Astrocyte of the spinal cord (primary cell): ENCODE measurements around the gene SNX10.

ENCODE experiments used
- DNase-seq: peaks from one replicate; pipeline ENCODE4 v3.0.0; 2011; ENCODE audit warnings: low read depth, low spot score
- H3K4me3 ChIP-seq: 2 replicates; pipeline ENCODE4 v1.5.1; 2011; ENCODE audit warnings: low read depth, mild to moderate bottlenecking, low read length, moderate library complexity
- in situ Hi-C: cut with HindIII; loops from 2 replicates; pipeline ENCODE4 v1.10.0; 2017; ENCODE audit warnings: low sequenced_read_pairs
- TF ChIP-seq, protein P1 (sequence below): IDR thresholded peaks from 2 replicates; pipeline ENCODE4 v1.5.1; 2012; ENCODE audit warnings: low read depth, mild to moderate bottlenecking, low read length, inconsistent platforms

SNX10 gene

DNA sequence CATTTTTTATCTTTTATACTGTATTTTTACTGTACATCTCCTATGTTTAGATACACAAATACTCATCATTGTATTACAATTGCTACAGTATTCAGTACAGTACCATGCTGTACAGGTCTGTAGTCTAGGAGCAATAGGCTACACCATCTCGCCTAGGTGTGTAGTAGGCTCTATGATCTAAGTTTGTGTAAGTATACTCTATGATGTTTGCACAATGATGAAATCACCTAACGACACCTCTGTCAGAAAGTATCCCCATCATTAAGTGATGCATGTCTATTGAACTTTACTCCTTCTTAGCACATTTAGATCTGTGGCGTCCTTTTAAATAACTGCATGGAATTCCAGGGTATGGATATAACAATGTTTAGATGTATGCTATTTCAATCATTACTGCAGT lies 112.0 kb downstream of the SNX10 start:
- in situ Hi-C loops: no loop called here
- TF ChIP-seq, protein P1, sequence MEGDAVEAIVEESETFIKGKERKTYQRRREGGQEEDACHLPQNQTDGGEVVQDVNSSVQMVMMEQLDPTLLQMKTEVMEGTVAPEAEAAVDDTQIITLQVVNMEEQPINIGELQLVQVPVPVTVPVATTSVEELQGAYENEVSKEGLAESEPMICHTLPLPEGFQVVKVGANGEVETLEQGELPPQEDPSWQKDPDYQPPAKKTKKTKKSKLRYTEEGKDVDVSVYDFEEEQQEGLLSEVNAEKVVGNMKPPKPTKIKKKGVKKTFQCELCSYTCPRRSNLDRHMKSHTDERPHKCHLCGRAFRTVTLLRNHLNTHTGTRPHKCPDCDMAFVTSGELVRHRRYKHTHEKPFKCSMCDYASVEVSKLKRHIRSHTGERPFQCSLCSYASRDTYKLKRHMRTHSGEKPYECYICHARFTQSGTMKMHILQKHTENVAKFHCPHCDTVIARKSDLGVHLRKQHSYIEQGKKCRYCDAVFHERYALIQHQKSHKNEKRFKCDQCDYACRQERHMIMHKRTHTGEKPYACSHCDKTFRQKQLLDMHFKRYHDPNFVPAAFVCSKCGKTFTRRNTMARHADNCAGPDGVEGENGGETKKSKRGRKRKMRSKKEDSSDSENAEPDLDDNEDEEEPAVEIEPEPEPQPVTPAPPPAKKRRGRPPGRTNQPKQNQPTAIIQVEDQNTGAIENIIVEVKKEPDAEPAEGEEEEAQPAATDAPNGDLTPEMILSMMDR: no peak
- DNase-seq: no peak
- no peak overlapping the region for H3K4me3 ChIP-seq

DNA sequence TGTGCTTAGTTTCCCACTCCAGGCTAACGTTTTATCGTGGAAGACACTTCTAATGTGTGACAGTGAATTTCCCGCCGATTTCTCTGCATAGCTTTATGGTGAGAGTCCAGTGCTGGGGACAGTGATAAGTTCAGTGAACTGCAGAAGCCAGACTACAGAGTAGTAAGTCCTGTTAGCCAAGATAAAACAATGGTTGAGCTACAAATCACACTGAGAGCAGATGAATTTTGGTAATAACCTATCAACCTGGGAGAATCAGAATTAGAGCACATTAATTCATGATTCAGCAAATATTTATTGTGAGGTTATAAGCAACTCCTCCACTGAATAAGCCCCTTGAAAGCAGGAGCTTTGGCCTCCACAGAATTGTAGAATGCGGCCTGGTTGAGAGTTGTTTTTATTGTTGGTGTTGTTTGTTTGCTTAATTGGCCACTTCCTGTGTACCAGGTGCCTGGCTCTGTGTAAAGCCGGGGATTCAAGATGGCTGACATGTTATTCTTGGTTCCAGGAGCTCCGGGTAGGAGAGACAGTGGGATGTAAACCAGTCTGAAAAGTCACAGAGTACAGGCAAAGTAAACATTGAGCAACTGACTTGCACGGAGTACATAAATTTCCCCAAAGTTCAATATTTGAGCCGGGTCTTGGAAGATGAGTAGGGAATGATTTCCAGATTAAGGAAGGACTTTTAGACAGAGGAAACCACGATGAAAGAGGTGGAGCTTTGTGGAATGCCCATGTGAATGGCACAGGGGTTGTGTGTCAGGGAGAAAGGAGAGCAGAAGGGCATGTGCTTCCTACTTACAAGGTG lies 112.7 kb downstream of the SNX10 start:
- in situ Hi-C loops: no loop called here
- TF ChIP-seq, protein P1: no peak
- no peak overlapping the region for H3K4me3 ChIP-seq
- no peak for DNase-seq

DNA sequence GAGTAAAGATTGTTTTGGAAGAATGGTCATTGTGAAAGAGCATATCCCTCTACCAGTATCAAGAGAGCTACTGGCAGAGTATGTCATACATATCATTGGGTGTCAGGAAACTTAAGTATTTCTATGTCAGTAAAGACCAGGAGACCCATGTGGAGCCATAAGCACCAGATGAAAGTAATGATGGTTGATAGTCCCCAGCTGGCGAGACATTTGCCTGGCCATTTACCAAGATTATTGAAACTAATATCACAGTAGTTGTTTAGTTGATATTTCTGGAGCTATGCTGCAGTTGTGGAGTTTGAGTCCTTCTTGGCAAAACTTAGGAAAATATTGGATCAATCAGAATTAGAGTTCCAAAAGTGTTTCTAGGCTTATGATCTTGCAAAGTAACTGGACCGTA lies 114.8 kb downstream of the SNX10 start:
- in situ Hi-C loops: no loop called here
- no peak overlapping the region for H3K4me3 ChIP-seq
- TF ChIP-seq, protein P1: no peak
- no peak for DNase-seq

DNA sequence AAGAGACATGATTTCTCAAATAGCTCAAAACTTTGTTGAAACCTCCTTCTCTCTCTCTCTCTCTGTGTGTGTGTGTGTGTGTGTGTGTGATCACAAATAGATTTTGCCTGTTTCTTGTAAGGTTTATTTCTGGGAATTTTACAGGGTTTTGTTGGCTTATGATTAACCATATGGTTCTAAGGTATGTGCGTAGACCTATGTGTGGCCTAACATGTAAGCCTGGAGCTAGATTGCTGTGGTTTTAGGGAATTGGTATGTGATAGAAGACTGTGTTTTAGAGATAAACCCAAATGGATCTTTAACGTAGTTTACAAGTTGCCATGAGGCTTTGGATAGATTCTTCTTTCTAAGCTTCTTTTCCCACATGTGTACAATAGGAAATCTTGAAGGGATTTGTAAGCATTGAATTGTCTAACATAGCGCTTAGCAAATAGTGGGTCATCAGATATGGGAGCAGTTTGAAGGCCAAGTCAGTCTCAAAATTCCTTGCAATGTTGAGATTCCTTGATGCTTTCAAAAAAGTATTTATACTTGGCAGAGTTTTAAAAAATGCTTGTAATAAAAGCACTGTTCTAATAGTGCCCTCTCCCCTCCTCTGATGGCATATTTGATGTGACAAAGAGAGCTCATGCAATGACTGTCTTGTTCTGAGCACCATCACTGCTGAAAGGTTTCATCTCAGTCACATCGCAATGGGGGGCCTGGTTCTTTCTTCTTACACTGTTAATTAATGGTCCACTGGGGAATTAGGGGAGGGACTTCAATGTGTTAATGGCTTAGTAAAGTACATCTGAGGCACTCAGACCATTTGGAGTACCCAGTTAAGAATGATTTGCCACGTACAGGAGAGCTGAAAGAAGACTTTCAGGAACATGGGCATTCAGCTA lies 118.2 kb downstream of the SNX10 start:
- no peak overlapping the region for H3K4me3 ChIP-seq
- DNase-seq: no peak
- TF ChIP-seq, protein P1: no peak
- in situ Hi-C loops: no loop called here

DNA sequence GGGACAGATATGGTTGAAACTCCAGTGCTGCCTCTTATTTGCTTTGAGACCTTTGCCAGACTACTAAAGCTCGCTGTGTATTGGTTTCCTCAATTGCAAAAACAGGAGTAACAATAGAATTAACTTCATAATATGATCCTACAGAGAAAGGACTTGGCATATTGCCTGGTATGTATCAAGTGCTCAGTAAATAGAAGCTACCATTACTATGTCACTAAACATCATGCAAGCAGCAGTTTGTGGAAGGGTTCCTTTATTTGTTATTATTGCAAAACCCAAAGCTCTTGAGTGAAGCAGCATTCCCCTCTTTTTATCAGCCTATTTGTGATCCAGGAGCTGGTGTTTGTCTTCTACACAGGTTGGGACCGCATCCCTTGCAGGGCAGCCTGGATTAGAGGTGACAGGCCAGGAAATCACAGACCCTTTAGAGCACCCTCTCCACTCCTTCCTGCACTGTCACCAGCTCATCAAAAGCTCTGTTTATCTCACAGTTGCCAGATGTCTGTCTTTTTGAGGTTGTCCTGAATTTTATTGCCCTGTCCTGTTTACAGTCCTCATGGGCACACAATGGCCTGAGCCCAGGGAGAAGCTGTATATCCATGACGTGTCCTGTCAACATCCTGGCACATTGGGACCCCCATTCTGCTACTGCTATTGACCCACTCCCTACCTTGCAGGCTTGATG lies 121.5 kb downstream of the SNX10 start:
- no peak overlapping the region for H3K4me3 ChIP-seq
- no peak for DNase-seq
- TF ChIP-seq, protein P1: no peak
- in situ Hi-C loops: no loop called here

DNA sequence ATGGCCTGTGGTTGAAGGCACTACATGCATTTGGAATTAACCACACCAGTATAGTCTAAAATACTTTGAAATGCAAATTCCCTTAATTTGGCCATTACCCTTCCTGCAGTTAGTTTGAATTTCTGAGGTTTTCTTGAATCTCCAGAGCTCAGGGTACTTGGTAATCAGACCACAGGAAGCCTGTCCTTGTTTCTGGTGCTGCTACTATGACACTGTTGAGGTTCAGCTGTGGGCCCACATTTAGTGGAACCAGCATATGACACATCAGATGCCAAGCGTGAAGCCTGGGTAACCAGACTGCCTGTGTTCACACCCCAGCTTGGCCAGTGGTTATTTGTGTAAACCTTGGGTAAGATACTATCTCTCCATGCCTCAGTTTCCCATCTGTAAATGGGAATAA lies 124.3 kb downstream of the SNX10 start:
- in situ Hi-C loops: no loop called here

More for the DNA sequence above, 124.3 kb downstream of the SNX10 start:
- TF ChIP-seq, protein P1: no peak
- DNase-seq: no peak
- H3K4me3 ChIP-seq: no peak overlapping the region
